GM21423 (cell line): ENCODE results near the gene VAV3.
A peak's percentile ranks its signal among the peaks of the same experiment; 100 is the strongest.

ENCODE experiments used
- ATAC-seq: cut with Tn5 transposase; IDR thresholded peaks from one replicate; pipeline ENCODE4 v1.9.1; 2021; ENCODE audit warnings: mild to moderate bottlenecking, moderate library complexity; ENCODE audit not compliant: unreplicated experiment

Gene VAV3

GRCh38 chr1:107803579-107803978, 161.4 kb downstream of the VAV3 start:
- no peak for ATAC-seq

GRCh38 chr1:107802654-107803053, 162.3 kb downstream of the VAV3 start:
- ATAC-seq, result no peak

GRCh38 chr1:107795994-107796393, 169.0 kb downstream of the VAV3 start:
- no peak for ATAC-seq

DNA sequence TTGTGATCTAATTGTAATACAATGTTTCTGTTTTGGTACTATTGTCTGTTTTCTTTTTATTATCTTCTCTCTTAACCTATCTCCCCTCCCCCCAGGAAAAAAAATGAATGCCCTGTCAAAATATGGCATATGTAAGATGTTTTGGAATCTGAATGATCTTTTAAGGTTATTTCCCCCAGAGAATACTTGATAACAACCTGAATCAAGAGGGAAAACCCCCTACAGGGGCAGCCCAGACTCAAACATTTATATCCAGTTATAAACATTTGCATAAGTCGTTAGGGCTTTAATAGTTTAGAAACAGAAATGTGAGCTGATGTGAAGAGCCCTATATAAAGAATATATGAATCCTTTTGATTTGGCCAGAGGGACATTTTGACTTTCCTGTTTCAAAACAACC, 169.5 kb downstream of the VAV3 start:
- no peak for ATAC-seq

DNA sequence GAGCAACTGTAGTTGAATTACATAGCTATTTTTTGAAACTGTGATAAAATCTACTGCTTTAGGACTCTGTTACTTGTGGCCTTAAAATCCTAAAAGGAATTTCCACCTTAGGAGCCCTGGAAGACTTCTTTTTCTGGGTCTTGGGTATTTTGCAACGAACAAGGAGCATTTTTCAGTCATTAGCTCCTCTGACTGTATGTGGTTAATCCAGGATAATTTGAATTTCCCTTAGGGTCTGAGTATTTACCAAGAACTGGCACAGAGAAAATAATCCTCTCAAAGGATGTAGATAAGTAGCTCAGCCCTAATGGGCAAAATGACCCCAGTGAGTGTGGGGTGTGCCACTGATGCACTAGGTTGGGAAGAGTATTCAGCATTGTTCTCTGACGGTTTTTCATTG, 170.4 kb downstream of the VAV3 start:
- no peak for ATAC-seq

DNA sequence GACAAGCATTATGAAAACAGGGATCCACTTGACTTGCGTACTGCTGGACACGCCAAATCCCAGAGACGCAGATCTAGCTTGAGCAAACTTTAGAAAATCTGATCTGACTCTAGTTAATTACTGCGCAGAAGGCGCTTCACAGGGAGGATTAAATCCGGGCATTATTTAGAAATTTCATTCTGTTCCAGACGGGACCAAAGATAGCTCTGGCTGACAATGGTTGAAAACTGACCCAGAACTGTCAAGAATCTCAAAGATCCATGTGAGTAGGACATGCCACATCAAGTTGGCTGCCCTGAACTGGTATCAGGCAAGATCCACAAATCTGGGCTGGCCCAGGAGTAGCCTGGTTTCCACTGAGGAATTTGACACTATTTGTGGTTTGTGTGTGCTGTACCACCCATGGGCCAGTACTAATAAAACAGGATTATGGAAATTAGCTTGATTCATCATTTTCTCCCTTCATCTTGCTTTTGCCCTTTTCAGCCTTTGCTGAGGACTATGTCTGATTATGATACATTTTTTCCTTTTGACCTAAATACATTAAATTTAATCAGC, 171.0 kb downstream of the VAV3 start:
- no peak for ATAC-seq

DNA sequence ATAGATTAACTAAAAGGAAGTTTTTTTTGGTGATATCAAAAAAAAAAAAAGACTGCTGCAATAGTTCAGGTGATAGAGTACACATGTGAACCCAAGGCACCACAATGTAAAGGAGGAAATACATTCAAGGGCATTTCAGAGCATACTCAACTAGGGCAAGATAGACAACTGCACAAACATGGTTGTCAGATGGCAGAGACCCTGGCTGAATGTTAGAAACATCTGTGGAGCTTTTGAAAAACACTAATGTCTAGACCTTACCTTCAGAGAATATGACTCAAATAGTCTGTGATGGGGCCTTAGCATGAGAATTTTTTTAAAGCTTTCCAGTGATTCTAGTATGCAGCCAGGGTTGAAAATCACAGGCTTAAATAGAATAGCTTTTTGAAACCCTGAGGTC, 173.6 kb downstream of the VAV3 start:
- no peak for ATAC-seq

DNA sequence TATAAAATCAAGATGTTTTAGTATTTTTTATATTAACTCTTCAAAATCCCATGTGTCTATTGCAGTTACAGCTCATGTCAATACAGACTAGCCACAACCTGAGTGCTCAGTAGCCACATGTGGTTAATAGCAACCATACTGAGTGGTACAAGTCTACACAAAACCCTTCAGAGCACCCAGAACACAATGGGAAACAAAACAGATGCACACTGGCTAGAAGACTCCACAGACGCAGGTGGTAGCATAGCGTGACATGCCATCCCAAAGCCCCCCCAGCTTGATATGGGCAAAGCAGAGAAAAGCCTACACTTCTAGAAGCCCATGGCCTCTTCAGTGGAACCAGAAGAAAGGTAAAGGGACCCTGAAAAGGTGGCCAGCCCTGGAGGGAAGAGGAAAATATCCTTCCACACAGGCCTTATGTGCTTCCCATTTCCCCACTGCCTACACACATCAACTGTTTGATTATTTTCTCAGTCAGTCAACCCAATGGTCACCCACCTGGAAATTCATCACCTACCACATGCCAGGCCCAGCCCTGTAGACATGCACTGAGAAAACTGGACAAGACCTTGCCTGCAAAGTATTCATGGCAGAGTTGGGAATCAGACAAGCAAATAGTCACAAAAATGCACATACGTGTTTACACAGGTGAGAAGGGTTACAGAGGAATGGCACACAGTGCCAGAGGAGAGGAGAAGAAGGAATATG, 175.0 kb downstream of the VAV3 start:
- no peak for ATAC-seq

DNA sequence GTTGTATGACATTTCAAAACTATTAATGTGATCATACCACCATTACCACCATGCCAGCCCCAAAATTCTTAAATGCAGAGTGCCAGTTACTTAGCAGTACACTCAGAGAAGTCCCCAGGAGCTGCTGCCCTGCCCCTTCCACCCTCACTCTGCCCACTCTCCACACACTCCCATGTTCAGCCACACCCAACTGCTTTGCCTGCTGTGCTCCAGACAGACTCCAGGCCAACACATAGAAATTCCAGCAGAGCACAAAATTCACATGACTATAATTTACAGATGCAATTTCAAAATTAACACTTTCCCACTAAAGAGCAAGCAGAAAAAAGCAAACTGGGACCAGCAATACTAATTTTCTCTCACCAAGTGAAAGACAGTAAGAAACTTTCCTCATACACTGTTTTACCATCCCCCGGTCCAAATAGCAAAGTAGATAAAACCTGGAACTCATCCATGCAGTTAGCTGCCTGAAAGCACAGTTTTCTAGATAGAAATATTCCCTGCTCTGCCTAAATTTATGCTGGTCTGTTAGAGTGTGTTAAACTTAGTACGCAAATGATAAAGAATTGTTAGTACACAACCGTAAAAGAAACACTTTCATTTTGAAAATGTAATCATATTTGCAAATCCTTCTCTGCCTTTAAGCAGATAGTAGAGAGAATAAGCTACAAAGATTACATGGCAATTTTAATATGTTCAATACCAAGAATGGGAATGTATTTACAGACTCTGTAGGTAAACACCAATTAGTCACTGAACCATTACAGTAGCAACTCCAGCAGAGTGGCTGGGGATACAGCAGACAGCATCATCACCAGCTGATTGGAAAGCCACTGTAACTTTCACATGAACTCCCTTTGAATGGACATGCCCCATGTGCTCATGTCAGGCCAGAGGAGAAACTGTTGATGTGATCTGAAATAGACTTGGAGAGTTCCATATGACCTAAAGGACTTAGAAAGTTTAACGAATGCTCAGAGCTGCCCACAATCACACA, 176.5 kb downstream of the VAV3 start:
- ATAC-seq, result no peak

DNA sequence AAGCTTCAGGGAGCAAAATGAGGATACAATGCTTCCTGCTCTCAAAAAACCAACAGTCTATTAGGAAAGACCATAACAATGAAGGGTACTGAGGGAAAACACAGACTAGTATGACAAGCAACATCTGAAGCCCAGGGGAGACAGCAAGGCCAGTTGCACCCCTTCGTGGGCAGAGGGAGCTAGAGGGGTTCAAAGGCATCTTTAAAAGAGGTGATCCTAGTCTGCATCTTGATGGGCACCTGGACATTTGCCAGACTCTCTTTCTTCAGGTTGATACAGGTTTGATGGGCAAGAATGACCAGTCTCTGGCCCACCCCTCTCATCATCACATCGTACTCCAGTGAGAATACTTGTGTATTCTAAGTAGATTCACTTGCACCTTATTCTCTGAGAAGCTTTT, 177.7 kb downstream of the VAV3 start:
- ATAC-seq, result no peak

DNA sequence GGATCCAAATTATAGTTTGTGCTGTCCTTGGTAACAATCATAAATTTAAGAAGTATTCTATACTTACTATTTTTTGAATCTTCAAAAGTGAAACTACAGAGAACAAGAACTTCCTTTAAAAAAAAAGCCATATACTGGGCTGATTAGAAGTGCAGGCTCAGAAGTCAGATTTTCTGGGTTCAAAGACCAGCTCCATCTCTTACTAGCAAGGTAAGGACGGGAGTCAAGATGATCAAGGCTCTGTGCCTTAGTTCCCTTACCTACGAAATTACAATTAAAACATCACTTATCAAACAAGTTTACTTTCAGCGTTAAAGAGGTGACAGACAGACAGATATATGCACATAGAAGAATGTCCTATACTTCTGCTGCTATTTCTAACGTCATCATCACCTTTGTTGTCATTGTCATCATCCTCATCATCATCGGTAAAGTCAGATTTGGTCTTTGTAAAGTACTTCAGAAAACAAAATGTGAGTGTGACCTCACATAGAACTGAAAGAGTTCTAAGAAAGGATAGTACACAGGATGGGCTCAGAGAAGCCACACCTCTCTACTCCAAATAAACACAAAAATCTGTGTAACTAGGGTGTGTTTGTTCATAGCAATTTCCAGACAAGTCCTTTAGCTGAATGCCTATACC, 178.7 kb downstream of the VAV3 start:
- ATAC-seq, result no peak

- no peak for ATAC-seq
Observed at GRCh38 chr1:107785496-107786202, 179.3 kb downstream of the VAV3 start.

GRCh38 chr1:107782217-107782845, 182.6 kb downstream of the VAV3 start:
- no peak for ATAC-seq

DNA sequence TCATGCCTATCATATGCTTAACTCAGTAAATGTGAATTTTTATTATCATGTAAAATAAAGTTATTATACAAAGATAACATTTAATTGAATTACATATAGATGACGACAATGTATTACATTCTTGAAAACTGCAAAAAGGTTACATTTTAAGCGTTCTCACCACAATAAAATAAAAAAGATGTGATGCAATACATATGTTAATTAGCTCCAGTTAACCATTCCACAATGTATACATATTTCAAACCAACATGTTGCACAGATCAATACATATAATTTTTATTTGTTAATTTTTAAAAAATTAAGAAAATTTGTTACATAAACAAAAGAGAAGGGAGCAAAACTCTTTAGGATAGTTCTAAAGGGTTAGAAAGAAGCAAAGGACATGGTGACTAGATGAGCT, 183.7 kb downstream of the VAV3 start:
- no peak for ATAC-seq

GRCh38 chr1:107777664-107778047, 187.3 kb downstream of the VAV3 start:
- peak; percentile 20 for ATAC-seq

DNA sequence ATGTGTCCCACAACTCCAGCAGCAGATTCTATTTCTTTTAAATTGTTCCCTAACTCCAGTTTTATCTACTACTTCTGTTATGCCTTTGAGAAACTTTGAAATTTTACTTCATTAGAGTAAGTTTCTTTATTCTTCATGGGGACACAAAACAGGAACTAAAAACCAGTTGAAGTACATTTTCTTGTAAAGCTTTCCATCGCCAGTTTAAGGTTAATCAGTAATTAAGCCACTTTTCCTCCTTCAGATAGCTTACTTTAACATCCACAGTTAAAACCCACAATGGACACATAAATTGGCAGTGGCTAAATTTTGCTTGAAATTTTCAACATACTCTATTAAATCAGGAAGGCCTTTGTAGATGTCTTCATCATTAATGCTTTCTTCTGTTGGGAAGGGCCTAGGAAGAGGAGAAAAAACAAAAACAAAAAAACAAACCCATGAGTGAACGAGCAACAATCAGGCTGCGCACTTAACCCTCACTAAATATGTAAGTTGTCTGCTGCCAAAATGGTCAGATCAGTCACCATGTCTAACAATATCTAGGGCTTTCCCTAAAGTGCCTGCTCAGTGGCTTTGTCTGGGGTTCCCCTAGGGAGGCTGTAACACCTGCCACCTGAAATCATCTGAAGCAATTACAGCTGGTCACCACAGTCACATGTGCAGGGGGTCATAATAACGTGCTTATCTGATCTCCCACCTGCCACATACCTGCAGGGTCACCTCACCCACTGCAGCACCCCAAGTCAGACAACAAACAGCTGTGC, 187.9 kb downstream of the VAV3 start:
- peak; percentile 93 for ATAC-seq

GRCh38 chr1:107771377-107771776, 193.6 kb downstream of the VAV3 start:
- no peak for ATAC-seq

- no peak for ATAC-seq
Observed at GRCh38 chr1:107767156-107767582, 197.8 kb downstream of the VAV3 start.

GRCh38 chr1:107766533-107766932, 198.4 kb downstream of the VAV3 start:
- ATAC-seq, result no peak
